K562 (cell line): ENCODE measurements around the gene ZBTB46. TPM values are rescaled to one million over a fixed set of nuclear protein-coding genes. Genes with fewer than 3 reads are reported as not detected.

Experiments used
- ATF4 ChIP-seq: fragments of 450-650 bp; formaldehyde crosslinking; IDR thresholded peaks from 2 replicates; pipeline ENCODE4 v1.4.0; 2022; ENCODE audit warnings: mild to moderate bottlenecking, moderate library complexity
- CHD1 ChIP-seq: fragments of 200-600 bp; sonication (generic); IDR thresholded peaks from one replicate; pipeline ENCODE4 v1.6.1; 2012; ENCODE audit warnings: mild to moderate bottlenecking, moderate library complexity, low read length, inconsistent platforms
- DIDO1 ChIP-seq: fragments of 450-650 bp; IDR thresholded peaks from 2 replicates; pipeline ENCODE4 v1.6.1; 2016; ENCODE audit warnings: low read depth, missing biosample characterization, missing genetic modification characterization
- ELF1 ChIP-seq: fragments of 200-800 bp; sonication (Bioruptor generic); IDR thresholded peaks from 2 replicates; pipeline ENCODE4 v1.6.1; 2016; ENCODE audit warnings: missing genetic modification characterization, missing compliant biosample characterization
- LARP7 ChIP-seq: fragments of 450-650 bp; IDR thresholded peaks from 2 replicates; pipeline ENCODE4 v1.6.1; 2016
- MCM7 ChIP-seq, 2 experiments: fragments of 450-650 bp; IDR thresholded peaks; 2 replicates each; pipeline ENCODE4 v1.6.1; 2016 to 2018
- NFRKB ChIP-seq: fragments of 450-650 bp; IDR thresholded peaks from 2 replicates; pipeline ENCODE4 v1.6.1; 2016; ENCODE audit warnings: low read depth
- PHF20 ChIP-seq: fragments of 450-650 bp; IDR thresholded peaks from 2 replicates; pipeline ENCODE4 v1.6.1; 2018; ENCODE audit not compliant: partially characterized antibody
- PHTF2 ChIP-seq: fragments of 250-450 bp; sonication (Bioruptor Pico); IDR thresholded peaks from 2 replicates; pipeline ENCODE4 v1.5.0; 2021; ENCODE audit warnings: mild to moderate bottlenecking
- PTRF ChIP-seq: fragments of 450-650 bp; IDR thresholded peaks from 2 replicates; pipeline ENCODE4 v1.6.1; 2016; ENCODE audit warnings: mild to moderate bottlenecking, missing genetic modification characterization, missing compliant biosample characterization
- RFX5 ChIP-seq: IDR thresholded peaks from 2 replicates; pipeline ENCODE4 v1.6.1; 2011; ENCODE audit warnings: low read depth, mild to moderate bottlenecking, improper control_type of control experiment, low read length
- TCF15 ChIP-seq: fragments of 250-450 bp; sonication (Bioruptor Pico); IDR thresholded peaks from 2 replicates; pipeline ENCODE4 v1.8.0; 2022; ENCODE audit warnings: moderate library complexity, mild to moderate bottlenecking, inconsistent platforms
- TOE1 ChIP-seq, 2 experiments: fragments of 450-650 bp in 1 of 2; sonication (generic) in 1 of 2; formaldehyde crosslinking in 1 of 2; IDR thresholded peaks; 2 replicates each; pipeline versions ENCODE4 v1.7.1 to v1.8.0; 2016 to 2022; ENCODE audit warnings: borderline replicate concordance in 2 of 2, mild to moderate bottlenecking in 2 of 2, antibody characterized with exemption in 1 of 2, inconsistent platforms in 1 of 2, low read depth in 1 of 2, missing genetic modification reagents in 1 of 2, moderate library complexity in 1 of 2
- ZBTB8A ChIP-seq: fragments of 450-650 bp; IDR thresholded peaks from 2 replicates; pipeline ENCODE4 v1.6.1; 2018; ENCODE audit warnings: mild to moderate bottlenecking, moderate library complexity; ENCODE audit not compliant: partially characterized antibody
- ZC3H8 ChIP-seq: fragments of 450-650 bp; IDR thresholded peaks from 2 replicates; pipeline ENCODE4 v1.6.1; 2017
- ZNF354B ChIP-seq: fragments of 250-450 bp; sonication (Bioruptor Pico); IDR thresholded peaks from 2 replicates; pipeline ENCODE4 v1.4.0; 2020
- ZNF561 ChIP-seq: fragments of 450-650 bp; formaldehyde crosslinking; conservative IDR thresholded peaks from 2 replicates; pipeline ENCODE4 v1.4.0; 2020; ENCODE audit warnings: mild to moderate bottlenecking, moderate library complexity
- polyA plus RNA-seq, 8 experiments: library from polyadenylated mRNA; depleted of rRNA in 4 of 8; stranded (reverse) in 5 of 8; unstranded in 3 of 8; fragments of >200 nt; fragmentation: Nextera tagmentation in 2 of 8; fragmentation: Illumina TruSeq in 1 of 8; extraction: Ambion mirVana in 2 of 8; extraction: Trizol in 1 of 8; gene quantifications; 2 replicates each; pipeline versions ENCODE4 v1.2.1 to v1.2.3, GENCODE V29; 2011 to 2014; ENCODE audit warnings: inconsistent platforms in 1 of 8, missing spikeins in 1 of 8
- total RNA-seq, 7 experiments: library from RNA; depleted of rRNA in 6 of 7; stranded (reverse); fragments of >200 nt in 6 of 7; fragmentation: Illumina TruSeq in 2 of 7; extraction: Trizol in 2 of 7; gene quantifications; 2 replicates each; pipeline versions ENCODE4 v1.2.1 to v1.2.3, GENCODE V29; 2011 to 2021; ENCODE audit warnings: low replicate concordance in 1 of 7
- TF ChIP-seq, protein P1 (sequence below): fragments of 200-800 bp; sonication (Bioruptor generic); IDR thresholded peaks from 2 replicates; pipeline ENCODE4 v1.6.1; 2017; ENCODE audit warnings: missing genetic modification characterization, missing compliant biosample characterization
- TF ChIP-seq, protein P2 (sequence below): fragments of 150-350 bp; IDR thresholded peaks from 2 replicates; pipeline ENCODE4 v1.6.1; 2014; ENCODE audit warnings: low read depth, mild to moderate bottlenecking, low read length, borderline replicate concordance
- TF ChIP-seq, protein P3 (sequence below): sonication (generic); formaldehyde crosslinking; IDR thresholded peaks from 2 replicates; pipeline ENCODE4 v1.9.0; 2022; ENCODE audit warnings: mild to moderate bottlenecking, missing genetic modification reagents
- TF ChIP-seq, protein P4 (sequence below): fragments of 250-450 bp; sonication (Bioruptor Pico); IDR thresholded peaks from 2 replicates; pipeline ENCODE4 v1.5.0; 2021

Gene ZBTB46
- total and polyA plus RNA-seq, 9 of the 15 experiments (the other 6 are each of a cell fraction or from before 2014, with no cell fraction given) = 0.29 to 4.1 (median 1.1) TPM

- TF ChIP-seq ATF4 (no peak), NFRKB (peak; percentile 86; the same call in 1 of the 2 replicates), ZNF354B (CRISPR knock-in tag) (no peak), ZNF561 (no peak), ZC3H8 (no peak), DIDO1 (tag) (no peak), LARP7 (no peak), RFX5 (no peak), ELF1 (tag) (peak; percentile 88), MCM7 (IDR thresholded peaks at IDR 0.05) (no peak), TOE1 (IDR thresholded peaks at IDR 0.05; ENCODE audit: borderline replicate concordance) (peak; percentile 68; the same call in 1 of the 2 replicates), TOE1 (CRISPR knock-in tag; IDR thresholded peaks at IDR 0.05; ENCODE audit: borderline replicate concordance, low read depth) (no peak), ZBTB8A (no peak), PTRF (no peak), PHTF2 (CRISPR knock-in tag) (no peak), CHD1 (no peak), TCF15 (CRISPR knock-in tag) (no peak), PHF20 (peak; percentile 86)
- TF ChIP-seq, protein P1, sequence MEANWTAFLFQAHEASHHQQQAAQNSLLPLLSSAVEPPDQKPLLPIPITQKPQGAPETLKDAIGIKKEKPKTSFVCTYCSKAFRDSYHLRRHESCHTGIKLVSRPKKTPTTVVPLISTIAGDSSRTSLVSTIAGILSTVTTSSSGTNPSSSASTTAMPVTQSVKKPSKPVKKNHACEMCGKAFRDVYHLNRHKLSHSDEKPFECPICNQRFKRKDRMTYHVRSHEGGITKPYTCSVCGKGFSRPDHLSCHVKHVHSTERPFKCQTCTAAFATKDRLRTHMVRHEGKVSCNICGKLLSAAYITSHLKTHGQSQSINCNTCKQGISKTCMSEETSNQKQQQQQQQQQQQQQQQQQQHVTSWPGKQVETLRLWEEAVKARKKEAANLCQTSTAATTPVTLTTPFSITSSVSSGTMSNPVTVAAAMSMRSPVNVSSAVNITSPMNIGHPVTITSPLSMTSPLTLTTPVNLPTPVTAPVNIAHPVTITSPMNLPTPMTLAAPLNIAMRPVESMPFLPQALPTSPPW = peak; percentile 61
- TF ChIP-seq, protein P2, sequence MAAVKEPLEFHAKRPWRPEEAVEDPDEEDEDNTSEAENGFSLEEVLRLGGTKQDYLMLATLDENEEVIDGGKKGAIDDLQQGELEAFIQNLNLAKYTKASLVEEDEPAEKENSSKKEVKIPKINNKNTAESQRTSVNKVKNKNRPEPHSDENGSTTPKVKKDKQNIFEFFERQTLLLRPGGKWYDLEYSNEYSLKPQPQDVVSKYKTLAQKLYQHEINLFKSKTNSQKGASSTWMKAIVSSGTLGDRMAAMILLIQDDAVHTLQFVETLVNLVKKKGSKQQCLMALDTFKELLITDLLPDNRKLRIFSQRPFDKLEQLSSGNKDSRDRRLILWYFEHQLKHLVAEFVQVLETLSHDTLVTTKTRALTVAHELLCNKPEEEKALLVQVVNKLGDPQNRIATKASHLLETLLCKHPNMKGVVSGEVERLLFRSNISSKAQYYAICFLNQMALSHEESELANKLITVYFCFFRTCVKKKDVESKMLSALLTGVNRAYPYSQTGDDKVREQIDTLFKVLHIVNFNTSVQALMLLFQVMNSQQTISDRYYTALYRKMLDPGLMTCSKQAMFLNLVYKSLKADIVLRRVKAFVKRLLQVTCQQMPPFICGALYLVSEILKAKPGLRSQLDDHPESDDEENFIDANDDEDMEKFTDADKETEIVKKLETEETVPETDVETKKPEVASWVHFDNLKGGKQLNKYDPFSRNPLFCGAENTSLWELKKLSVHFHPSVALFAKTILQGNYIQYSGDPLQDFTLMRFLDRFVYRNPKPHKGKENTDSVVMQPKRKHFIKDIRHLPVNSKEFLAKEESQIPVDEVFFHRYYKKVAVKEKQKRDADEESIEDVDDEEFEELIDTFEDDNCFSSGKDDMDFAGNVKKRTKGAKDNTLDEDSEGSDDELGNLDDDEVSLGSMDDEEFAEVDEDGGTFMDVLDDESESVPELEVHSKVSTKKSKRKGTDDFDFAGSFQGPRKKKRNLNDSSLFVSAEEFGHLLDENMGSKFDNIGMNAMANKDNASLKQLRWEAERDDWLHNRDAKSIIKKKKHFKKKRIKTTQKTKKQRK = no peak
- TF ChIP-seq, protein P3, sequence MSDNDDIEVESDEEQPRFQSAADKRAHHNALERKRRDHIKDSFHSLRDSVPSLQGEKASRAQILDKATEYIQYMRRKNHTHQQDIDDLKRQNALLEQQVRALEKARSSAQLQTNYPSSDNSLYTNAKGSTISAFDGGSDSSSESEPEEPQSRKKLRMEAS (CRISPR knock-in tag) = peak; percentile 98
- TF ChIP-seq, protein P4, sequence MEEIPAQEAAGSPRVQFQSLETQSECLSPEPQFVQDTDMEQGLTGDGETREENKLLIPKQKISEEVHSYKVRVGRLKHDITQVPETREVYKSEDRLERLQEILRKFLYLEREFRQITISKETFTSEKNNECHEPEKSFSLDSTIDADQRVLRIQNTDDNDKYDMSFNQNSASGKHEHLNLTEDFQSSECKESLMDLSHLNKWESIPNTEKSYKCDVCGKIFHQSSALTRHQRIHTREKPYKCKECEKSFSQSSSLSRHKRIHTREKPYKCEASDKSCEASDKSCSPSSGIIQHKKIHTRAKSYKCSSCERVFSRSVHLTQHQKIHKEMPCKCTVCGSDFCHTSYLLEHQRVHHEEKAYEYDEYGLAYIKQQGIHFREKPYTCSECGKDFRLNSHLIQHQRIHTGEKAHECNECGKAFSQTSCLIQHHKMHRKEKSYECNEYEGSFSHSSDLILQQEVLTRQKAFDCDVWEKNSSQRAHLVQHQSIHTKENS (CRISPR knock-in tag) = no peak
Measured at GRCh38 chr20:63864978-63865640, 34.0 kb upstream of the ZBTB46 start, which contains the start of gene TPD52L2 (continued).
